Tibial nerve (tissue), 4 donors: ENCODE results near the gene GALR2.

Experiments used
- CTCF ChIP-seq, 5 experiments: fragments of 200-600 bp in 3 of 5; fragments of 450-650 bp in 2 of 5; sonication (generic) in 3 of 5; IDR thresholded peaks; one replicate each; pipeline ENCODE4 v1.5.1; 2016 to 2019; ENCODE audit warnings: antibody characterized with exemption in 5 of 5, mild to moderate bottlenecking in 3 of 5, moderate library complexity in 2 of 5
- EP300 ChIP-seq, 2 donors: sonication (generic); formaldehyde crosslinking; IDR thresholded peaks; one replicate each; pipeline ENCODE4 v1.6.1; 2017; ENCODE audit warnings: antibody characterized with exemption in 2 of 2, mild to moderate bottlenecking in 1 of 2

GRCh38 chr17:76124582-76125390 is 50.2 kb downstream of the GALR2 start:
- TF ChIP-seq CTCF (IDR thresholded peaks at IDR 0.05) = no peak
- no peak for TF ChIP-seq EP300 (IDR thresholded peaks at IDR 0.05)
